Fibroblast of gingiva (primary cell): Measurements from ENCODE around the gene CEPT1.
A peak's percentile ranks its signal among the peaks of the same experiment; 100 is the strongest.

Source experiments
- DNase-seq: peaks from one replicate; pipeline ENCODE4 v3.0.0-alpha.2; 2011; ENCODE audit warnings: low read depth

CEPT1 gene

GRCh38 chr1:111192658-111193519 is 52.9 kb downstream of the CEPT1 start:
- DNase-seq: peak; percentile 15

GRCh38 chr1:111193712-111194480 is 53.9 kb downstream of the CEPT1 start:
- DNase-seq: no peak

GRCh38 chr1:111195002-111195684 is 55.1 kb downstream of the CEPT1 start:
- DNase-seq: peak; percentile 28

GRCh38 chr1:111196213-111196612 is 56.2 kb downstream of the CEPT1 start:
- no peak for DNase-seq

- no peak for DNase-seq
Measured at GRCh38 chr1:111197598-111198284, 57.7 kb downstream of the CEPT1 start.

- no peak for DNase-seq
Measured at GRCh38 chr1:111198836-111199235, 58.8 kb downstream of the CEPT1 start.

DNA sequence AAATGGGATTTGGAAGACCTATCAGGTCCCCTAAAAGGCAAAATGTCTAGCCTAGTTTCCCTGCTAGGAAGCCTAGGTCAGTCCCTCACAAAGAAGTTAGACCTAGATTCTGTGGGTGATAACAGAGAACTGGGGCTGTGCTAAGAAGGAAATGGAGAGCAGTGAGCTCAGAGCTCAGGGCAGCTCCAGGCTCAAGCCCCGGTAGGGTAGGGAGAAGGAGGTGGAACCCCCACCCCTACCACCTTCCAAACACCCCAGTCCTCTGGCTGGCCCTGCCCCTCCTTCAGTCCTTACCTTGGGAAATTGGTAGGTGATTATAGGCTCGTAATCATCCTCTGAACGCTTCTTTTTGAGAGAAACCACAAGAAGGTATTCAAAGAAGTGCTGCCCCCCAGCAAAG is 59.3 kb downstream of the CEPT1 start:
- no peak for DNase-seq

DNA sequence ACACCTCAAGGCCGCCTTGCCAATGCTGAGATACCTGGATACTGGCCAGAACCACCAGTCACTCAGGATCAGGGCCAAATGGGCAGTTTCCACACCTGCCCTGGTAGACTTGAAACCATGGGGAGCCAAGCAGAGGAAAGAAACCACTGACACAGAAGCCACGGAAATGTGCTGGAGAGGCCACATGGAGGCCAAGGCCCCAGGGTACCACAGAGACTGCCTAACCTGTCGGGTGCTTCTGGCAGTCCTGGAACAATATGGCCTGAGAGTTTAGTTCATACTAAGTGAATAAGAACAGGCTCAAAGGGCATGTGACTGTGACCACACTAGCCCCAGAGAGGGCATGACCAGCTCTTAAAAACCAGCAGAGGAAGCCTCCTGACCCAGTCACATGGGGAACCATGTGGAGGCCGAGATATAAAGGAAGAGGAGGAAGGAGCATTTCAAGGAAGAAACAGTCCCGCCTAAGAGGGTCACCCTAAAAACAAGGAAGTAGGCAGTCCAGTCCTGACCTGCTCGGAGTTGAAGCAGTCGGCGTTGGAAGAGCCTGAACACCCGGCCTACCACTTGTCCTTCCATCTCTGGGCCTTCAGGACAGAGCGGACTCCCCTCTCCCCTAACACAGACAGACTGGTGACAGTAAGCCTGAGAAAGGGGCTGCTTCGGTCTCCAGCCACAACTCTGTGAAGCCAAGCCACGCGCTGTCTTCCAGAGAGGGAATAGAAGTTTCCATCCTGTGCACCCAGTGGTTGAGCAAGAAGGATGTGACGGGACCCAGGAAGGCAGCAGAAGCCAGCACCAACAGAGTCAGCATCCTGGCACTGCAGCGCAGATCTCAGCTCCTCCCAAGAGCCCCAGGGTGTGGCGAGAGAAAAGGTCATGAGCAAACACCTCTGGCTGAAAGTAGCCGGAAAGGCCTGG is 60.1 kb downstream of the CEPT1 start, which contains the start of gene DENND2D:
Gene DENND2D (minus strand): TSS at position 766 of the 921 bp plus-strand sequence. CDS start 187 bp downstream, at position 579.
- DNase-seq: no peak

DNA sequence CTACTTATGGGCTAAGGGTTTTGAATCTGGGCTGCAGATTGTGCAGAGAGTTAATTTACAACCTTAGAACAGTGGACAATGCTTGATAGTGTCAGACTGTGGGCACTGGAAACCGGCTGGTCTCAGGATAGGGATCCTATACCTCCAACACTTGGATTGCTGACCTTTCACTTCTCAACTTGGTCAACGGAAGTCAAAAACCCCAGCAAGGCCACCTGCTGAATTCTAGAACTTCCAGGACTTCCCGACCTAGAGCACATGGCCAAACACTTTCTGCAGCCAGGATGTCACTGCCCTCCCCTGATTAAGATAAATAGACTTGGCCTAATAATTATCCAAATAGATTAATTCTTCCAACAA is 60.8 kb downstream of the CEPT1 start:
- DNase-seq: no peak

- DNase-seq: no peak
Measured at GRCh38 chr1:111201275-111202090, 61.5 kb downstream of the CEPT1 start.

DNA sequence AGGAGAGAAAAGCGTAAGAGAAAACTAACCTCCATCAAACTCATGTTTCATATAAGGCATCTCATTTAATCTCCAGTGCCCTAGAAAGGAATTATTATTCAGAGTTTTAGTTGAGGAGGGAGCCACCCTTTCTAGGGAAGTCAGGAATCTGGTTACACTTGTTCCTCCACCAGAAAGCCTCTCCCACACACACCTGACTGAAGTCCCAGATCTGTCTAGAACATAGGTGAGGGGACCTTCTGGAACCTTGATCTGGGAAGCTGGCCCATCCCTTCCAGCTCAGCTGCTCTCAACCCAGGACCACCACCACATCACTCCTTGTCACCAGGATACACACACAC is 62.3 kb downstream of the CEPT1 start:
- DNase-seq: no peak

GRCh38 chr1:111202707-111203623 is 62.9 kb downstream of the CEPT1 start:
- no peak for DNase-seq

- peak; percentile 40 for DNase-seq
Measured at GRCh38 chr1:111203681-111204200, 63.7 kb downstream of the CEPT1 start.

DNA sequence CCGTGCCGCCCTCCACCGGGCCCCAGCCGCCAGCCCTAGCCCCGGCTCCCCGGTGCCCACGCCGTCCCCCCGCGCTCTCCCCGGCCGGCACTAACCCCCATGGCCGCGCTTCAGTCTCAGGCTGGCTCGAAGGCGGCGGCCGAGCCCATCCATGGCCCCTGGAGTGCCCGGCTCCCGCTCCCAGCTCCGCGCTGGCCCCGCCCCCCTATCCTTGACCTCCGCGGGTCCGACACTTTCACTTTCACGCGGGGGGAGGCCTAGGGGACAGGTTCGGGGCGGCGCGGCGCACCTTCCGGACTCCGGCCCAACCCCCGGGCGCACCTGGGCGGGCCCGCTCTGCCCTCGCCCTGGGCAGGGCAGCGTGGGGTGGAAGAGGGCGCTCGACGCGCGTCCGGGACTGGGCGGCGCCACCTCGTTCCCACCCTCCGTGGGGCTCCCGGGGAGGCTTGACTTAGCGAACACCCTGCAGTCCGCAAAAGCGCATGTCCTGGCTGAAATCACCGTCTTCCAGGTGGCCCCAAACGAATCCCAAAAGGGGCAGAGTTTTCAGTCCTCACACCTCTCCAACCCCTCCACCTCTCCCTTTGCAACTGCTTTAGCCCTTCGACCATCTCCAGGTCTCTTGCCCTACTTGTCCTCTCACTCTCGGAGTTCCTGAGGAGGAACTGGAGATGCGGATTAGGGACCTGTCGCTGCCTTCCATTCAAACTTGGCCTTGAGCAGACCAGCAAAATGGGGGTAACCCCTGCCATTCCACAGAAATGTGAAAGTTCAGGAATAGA is 64.4 kb downstream of the CEPT1 start:
- DNase-seq: no peak

- DNase-seq: no peak
Measured at GRCh38 chr1:111204983-111205713, 65.1 kb downstream of the CEPT1 start.

DNA sequence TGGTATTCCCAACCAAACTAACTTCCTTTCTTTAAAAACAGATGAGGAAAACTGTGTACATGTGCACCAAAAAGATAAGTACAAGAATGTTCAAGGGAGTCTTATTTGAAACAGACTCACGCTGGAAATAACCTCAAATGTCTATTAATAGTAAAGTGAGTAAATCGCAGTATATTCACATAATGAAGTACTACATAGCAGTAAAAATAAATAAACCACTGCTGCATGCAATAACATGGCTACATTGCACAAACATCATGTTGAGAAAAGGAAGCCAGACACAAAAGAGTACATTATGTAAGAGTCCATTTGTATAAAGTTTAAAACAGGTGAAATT is 65.7 kb downstream of the CEPT1 start:
- peak; percentile 66 for DNase-seq

DNA sequence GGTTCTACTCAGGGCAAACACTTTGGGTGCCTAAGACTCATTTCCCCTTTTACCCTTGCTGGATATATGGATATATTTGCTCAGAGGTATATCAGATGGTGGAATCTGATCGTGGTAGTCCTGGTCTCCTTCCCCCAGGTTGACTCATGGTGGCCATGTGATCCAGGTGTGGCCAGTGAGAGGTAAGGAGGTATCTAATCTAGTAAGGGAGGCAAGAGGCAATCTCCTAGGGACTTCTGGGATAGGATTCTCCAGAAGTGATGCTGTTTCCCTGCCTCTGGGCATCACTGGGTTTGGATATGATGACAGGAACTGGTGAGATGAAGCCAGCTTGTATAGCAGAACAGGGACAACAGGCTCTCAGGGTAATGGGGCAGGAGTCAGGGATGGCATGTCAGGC is 68.9 kb downstream of the CEPT1 start:
- no peak for DNase-seq
